Stimulated activated CD8-positive, alpha-beta memory T cell treated with anti-CD3 and anti-CD28 coated beads, Interleukin-15, amount 100 ng/mL, for 4 hours (primary cell): Measurements from ENCODE around the gene PDE3A.

Experiments used
- DNase-seq, 2 donors: peaks; one replicate each; pipeline ENCODE4 v3.0.0-alpha.2; 2020; ENCODE audit warnings: low read depth in 2 of 2

Gene PDE3A

DNA sequence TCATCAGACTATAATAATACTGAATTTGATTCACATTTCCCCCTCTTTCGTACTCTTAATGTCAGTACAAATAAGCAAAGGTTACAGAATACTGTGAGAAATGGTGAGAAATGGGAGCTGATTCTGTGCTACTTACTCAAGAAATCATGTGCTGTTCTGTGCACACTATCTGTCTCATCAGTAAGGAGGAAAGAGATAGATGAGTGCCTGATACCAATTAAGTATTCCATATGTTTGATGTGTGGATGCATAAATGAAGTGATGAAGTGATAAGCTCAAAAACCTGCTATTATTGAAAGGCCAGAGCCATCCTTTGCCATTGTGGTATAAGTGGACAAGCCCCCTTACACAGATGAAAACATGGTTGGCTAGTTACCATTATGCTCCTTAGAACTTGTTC is 127.7 kb downstream of the PDE3A start:
- no peak for DNase-seq

DNA sequence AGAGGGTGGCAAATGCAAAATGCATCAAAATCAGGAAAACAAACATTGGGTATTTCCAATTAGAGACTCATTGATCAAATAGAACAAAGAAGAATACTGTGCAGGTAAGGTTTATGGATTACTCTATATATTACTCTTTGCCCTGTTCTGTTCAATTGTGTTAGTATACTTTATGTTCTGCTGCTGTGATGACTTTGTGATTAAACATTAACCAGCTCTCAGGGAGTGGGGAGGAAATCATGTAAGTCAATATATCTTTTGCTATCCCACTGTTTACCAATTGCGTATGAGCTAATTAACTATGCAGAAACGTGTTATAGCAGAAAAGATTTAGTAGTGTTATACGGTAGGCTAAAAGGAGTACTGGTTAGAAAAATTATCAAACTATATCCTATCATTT is 129.4 kb downstream of the PDE3A start:
- no peak for DNase-seq

DNA sequence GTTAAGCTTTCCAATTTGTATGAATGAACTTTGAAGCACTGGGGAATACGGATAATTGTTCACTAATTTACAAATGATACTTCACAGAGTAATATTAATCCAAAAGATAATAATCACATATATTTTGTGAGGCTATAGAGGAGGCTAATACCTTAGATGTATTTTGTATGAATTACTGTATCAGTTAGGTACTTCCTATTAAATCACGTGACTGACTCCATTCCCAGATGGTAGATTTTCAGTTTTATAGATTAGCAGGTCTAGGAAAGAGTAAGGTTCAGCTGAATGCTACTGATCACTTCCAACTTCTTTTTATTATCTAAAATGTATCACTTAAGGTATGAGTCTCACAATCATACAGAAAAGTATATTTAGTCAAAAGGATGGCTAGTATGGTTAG is 133.6 kb downstream of the PDE3A start:
- DNase-seq = no peak

DNA sequence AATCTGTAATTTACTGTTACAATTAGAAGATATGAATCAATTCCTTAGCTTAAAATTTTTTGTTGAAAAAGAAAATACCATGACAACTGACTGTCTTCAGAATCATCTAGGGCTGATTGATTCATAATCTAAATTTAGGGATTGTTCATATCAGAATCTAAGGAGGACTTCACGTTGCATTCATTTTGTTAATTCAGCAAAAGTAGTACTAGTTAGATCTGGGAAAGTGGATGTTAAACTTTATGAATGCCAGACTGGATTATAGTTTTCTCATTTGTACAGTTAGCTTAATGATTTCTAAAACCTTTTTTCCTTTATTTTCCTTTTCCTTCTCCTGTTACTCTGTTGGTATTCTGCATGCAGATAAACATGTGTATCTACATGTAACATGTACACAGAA is 135.5 kb downstream of the PDE3A start:
- DNase-seq = no peak

DNA sequence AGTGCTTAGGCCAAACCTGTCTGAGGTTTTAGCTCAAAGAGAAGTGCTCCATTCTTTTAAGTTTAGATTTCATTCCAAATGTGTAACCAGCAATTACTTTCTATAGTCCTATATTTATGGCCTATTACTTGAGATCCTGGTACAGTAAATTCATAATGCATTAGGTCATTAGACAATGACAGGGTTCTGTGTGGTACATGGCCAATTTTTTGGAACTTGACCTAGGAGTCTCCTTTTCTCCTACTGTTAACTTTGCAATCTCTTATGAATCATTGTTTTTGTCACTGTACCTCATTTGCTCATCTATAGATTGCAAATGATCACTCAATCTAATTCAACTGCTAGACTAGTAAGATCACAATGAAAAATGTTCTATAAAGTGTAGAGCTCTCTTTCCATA is 136.7 kb downstream of the PDE3A start:
- no peak for DNase-seq

DNA sequence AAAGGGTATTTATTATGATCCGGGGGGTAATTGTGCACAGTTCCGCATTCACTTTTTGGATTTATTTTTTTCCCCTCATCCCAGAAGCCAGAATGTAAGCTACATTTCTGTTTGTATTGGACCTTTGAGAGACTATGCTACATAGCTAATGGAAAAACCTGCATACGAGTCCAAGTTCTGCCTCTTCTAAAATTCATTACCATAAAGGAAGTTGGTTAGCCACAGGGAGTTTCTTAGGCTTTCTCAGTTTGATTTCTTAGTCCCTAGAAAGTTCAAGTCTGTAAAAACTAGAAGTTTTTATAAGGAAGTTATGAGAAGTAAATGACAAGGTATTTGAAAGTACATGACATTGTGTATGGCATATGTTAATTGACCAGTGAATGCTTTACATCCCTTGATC is 138.7 kb downstream of the PDE3A start:
- DNase-seq = no peak

DNA sequence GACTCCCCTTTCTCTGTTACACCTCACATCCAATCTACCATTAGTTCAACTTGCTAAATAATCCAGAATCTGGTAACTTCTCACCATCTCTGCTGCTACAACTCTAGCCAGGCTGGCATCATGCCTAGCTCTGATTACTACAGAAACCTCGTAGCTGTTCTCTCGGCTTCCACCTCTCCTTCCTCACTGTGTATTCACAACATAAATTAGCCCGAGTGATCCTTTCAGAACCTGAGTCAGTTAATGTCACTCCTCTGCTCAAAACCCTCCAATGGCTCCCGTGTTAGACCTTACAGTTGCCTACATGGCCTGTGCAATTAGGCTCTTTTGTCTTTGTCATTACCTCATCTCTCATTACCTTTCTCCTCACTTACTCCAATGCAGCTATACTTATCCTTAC is 139.4 kb downstream of the PDE3A start:
- DNase-seq = no peak

DNA sequence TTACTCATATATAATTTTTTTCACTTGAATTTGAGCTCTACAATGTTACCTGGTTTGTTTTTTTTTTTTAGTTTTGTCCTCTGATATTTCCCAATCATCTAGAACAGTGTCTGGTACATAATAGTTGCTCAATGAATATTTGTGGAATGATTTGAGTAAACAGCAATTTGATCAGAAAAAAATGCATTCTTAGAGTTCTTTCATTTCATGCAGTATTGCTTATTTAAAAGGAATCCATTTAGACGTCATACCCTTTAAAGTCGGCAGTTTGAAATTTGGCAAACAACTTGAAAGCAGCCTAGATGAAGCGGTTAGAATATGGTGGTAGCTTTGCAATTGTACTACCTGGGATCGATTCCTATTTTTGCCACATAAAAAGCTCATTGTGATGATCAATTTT is 140.0 kb downstream of the PDE3A start:
- no peak for DNase-seq

DNA sequence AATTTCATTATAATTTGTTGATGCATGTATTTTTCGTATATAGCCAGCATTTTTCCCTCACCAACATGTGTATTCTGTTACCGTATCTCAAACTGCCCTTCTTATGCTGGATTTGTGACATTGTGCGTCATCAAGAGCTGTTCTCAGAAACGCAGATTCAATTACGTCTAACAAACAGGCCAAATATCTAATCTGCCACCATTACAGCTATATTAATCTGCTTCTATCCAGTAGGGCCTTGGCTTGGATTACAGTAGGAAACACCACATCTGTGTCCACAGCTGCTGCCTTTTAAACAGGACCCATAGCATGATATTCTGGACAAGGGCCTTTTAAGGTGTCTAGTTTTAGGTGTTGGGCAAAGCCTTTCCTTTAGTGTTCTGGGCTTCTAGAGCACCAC is 140.6 kb downstream of the PDE3A start:
- DNase-seq = no peak

DNA sequence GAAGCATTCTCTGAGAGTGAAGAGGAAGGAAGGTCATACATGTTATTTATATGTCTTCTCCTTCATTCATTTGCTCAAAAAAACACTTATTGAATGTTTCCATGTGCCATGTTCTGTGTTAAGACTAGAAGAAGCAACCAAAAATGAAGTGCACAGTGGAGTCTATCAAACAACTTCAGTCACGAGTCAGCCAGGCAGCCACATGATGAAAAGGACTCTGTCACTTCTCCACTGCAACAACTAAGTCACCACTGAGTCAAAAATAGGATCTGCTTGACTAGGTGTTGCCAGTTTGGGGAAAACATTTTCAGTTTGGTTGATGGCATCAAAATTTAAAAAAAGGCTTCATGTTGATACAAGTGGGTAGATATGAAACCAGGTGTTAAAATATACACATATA is 142.5 kb downstream of the PDE3A start:
- no peak for DNase-seq

DNA sequence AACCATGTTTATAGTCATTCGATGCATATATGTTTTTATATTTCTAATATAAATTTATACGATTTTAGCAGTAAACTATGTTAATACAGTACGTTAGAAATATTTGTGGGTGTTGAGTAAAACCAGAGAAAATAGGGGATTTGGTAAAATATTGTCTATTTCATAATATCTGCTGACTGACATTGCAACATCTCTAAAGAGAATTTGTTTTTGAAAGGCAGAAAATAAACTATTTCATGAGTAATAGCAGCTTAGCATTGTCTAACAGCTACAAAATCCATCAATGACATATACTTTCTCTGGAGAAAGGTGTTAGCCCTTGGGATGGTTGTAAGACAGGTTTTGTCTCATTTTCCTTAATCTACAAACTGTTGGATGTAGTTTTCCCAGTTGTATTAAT is 144.9 kb downstream of the PDE3A start:
- DNase-seq = no peak

DNA sequence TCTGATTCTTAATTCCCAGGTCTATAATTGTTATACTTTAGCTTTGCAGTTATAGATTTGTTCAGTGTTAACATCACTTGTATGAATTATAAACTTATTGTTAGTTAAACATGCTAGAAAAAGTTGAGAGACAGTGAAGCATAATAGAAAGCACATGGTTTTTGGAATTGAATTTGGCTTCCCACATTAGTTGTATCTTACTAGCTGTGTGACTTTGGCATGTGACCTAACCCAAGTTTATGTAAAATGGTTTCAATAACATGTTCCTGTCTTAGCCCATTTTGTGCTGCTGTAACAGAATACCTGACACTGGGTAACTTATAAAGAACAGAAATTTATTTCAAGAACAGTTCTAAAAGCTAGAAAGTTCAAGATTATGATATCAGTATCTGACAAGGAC is 146.3 kb downstream of the PDE3A start:
- DNase-seq = no peak

DNA sequence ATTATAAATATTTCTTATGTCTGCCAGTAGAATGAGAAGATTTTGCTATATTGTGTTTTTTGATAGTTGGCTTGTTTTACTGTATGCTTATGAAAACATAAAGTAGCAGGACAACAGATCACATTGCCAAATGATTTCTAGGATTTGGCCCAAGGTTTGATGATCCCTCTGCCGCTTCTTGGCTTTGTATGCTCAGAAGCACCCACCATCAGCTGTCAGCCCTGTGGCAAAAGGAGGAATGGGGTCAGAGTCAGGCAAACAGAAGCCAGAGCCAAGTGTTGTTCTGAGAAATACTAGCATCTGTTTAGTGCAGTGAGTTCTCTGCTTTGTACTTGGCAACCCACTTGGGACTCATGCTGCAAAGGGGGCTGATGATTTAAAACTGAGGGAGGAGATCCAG is 152.2 kb downstream of the PDE3A start:
- no peak for DNase-seq

DNA sequence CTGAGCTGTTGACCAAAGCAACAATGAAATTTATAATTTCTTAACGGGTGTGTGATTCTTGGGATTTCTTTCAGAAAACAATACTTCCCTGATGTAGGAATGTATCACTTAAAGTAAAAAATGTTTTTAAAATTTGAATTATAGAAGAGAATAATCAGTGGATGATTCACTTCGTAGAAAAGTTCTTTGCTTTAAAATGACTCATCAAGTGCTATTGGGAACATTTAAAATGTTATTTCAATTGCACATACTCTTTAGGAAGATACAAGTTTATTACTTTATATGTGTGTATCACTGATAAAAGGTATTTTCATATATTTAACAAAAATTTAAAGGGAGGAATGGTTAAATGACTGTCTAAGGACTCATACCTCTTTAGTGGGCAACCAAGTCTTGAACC is 155.3 kb downstream of the PDE3A start:
- DNase-seq = no peak

DNA sequence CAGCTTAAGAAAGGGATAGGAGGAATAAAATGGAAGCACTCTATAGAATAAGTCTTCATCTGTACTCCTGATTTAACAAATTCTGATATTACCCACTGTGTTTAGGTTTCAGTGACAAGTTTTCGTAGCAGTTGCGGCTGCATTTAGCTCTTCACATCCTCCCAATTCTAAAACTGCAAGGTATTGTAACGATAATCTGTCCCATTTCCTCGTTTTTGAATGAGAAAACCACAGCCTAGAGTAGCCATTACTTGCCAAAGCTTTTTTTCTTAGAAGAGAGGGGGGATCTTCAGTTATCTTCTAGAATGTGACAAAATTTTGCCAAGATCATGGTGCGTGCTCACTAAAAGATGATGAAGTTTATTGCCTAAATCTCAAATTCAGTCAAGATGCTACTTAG is 155.8 kb downstream of the PDE3A start:
- no peak for DNase-seq

DNA sequence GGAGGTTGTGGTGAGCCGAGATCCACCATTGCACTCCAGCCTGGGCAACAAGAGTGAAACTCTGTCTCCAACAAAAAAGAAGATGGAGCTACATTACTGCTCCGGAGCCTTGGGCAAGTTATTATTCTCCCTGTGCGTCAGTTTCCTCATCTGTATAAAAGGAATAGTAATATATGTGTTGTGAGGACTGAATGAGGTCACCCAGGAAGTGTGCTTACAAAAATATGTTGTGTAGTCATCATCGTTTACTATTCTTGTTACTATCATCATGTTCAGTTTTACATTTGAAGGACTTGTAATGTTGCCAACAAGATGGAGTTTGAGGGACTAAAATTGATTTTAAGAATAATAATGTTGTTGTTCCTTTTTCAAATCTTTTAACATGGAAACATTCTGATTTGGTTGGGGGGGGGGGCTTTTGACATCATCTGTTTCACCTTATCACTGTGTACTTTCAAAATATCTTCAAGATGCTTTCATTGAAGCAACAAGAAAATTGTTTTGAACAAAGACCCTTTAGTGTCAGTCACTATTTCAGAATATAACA is 156.8 kb downstream of the PDE3A start:
- DNase-seq = no peak

DNA sequence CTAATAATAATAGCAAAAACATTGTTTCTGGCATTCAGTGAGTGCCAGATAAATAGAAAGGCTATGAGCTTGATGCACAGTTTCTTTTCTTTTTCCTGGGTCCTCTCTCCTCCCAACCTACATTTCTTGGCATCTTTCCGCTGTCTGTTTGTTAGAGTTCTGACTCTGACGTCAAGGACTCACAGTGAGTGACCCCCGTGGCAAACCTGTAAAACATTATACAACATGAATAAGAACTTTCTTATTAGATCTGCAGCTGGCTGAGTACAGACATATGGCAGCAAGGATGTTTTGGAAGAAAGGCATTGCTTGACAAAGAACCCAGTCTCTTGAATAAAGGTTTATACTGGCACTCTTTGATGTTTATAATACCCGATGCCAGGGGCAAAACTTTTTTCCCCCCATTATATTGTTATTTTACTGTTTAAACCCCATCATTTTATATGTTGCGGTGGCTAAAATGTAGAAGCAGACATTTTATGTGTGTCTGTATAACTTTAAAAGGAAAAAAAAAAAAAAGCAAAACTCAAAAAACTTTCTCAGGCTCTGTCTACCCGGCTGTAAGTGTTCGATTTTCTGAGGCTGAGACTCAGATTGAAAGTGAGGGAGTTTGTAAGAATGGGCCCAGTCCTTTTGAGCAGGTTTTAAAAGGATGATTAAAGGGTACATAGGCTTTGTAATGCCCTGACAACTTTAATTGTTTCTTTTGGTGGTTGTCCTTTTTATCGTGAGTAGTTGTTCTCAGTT is 159.3 kb downstream of the PDE3A start:
- DNase-seq = no peak

DNA sequence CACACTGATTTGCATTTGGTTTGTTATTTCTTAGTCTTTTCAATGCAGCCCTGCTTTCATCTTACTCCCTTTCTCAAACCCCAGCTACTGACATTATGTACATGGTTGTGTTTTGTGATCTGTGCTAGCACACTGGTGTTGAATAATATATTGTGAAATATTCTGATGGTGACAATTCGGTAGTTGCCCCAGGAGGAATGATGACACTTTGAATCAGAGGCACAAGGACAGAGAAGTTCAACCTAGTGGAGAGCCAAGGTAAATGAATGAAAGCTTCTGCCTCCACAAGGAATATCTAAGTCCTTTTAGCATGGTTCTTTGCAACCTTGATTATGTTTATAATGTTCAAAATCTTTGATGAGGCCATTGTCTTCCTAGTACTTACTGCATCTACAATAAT is 159.9 kb downstream of the PDE3A start:
- DNase-seq = no peak

DNA sequence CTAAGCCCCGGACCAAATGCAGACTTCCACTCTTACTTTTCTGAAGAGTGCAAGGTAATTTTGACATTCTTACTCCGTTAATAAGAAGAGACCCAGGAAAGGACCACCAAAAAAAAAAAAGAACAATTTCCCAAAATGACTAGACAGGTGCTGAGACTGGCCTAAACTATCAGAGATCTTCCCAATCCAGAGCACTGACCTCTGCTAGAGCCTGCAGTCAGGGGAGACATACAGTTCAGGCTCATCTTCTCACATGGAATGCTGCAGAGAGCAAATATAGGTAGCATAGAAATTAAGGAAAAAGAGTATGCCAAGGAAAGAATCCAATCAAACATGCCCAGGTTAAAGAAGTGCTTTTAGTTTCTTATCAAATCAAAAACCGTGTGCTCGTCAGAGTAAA is 177.9 kb downstream of the PDE3A start:
- DNase-seq = no peak

DNA sequence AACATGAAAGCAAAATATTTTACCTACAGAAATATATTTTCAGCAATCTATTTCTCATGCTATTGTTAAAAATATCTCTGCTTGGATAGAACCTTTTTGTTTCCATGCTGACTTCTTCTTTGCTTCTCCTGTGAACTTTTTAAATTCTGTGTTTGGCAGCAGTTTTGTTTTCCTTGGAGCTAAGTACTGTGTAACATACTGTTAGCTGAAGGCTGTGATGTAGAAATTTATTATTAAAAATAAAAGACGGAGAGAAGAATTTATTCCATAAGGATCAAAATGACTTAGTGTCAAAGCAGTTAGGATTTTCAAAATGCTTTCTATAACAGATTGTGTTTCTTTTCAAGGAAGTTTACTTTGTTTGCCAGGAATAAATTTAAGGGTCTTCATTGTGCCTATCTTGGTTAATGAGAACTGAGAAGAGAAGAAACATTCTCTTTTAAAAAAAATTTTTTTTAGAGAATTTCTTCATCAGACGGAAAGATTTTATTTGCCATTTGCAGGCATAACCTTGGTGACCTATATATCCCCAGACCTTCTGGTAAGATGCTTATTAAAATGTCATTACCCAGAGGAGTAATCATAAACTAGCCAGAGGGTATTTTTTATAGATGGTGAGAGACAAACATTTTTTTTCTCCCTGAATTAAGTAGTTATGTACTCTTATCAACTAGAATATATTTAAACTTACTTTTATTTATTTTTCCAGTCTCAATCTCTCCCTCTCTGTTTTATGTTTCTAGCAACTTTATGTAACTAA is 179.7 kb downstream of the PDE3A start:
- DNase-seq = no peak

DNA sequence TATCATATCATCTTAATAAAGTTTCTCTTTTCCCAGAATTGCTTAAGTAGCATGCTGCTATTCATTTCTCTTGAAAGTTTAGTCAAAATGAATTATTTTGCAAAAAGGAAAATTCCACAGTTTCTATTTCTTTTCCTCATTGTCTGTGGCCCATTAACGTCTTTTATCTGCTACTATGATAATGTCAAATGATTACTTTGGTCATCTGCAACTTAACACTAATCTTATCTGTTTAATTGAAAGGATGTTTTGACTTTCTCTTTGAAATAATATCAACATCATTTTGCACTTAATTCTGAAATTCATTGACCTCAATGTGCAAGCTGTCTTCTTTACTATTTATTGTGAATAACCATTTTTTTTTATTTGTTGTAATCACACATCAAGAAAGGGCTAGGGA is 180.3 kb downstream of the PDE3A start:
- no peak for DNase-seq

DNA sequence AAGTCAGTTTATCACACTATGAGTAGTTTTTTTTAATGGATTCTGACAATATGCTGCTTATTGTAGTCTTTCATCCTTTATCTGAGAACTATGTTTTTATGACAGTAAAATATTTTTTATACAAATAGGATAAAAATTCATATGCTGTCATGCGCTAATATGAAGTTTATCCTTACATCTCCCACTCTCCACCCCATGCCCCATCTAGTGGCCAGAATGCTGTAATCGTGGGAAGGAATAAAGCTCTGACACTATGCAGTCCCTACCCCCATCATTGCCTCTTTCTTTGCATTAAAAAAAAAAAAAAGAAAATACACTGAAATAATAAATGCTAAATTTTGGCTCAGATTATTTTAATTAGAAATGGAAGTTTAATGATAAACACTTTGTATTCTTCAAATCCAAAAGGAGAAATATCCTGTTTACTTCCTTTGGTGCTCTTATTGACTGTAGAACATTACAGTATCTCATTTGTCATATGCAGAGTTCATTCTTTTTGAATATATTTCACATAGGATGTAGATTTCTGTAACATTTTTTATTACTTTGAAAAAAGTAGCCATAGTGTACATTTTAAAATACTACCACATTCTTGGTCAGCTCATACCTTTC is 180.9 kb downstream of the PDE3A start:
- no peak for DNase-seq
